NCI-H446 treated with DMSO at 0.1 percent for 48 hours (cell line): ENCODE measurements around the gene OFD1.

Source experiments
- DNase-seq: peaks from one replicate; lab custom pipeline; 2025; lab: John Stamatoyannopoulos, UW

OFD1 gene

DNA sequence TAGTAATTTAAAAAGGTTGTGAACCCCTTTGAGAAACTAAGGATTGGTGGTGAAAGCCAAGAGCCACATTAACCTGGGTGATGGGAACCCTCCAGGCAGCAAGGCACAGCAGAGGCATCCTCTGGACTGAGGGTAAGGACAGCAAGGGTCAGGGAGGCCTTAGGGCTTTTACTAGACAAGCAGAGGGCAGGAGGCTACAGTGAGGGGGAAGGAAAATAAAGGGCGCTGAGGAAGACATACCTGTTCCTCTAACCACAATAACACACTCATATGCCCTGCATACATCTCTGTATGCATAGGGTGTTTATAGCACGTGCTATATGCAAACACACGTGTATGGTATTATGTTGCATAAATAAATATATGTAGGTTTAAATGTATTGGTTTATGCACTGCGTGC lies 63.6 kb downstream of the OFD1 start:
- DNase-seq, result no peak

DNA sequence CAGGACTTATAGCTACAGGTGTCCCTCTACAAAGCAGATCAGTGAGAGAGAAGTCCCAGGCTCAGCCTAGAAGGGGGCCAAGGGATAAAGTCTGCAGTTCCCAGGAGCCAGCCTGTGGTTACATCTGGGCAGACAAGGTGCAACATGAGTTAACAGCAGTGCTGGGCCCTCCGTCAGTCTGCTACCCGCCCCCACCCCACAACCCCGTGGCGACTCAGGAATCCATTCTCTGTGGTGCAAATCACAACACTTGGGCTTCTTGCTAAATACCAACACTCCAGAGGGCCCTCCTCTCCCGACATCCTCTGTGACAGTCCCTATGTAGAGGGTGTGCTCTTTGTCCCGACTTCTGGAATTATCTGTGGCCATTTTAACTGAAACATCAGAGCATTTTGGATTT lies 68.6 kb downstream of the OFD1 start:
- DNase-seq, result no peak

DNA sequence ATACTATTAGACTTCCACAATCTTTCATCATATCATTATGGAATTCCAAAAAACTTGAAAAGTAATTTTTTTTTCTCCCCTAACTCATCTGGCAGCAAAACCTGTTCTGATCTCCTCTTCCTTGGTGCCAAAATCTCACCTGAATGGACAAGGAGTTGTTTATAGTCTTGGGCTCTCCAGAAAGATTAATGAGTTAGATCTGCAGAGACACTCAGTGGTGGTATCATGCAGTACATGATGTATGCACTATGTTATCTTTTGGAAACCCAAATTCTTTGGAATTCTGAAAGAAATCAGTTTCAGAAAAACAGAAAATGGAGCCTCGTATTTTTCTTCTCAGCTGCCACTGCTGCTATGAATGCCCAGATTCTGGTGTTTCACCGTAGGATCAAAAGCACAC lies 70.7 kb downstream of the OFD1 start:
- DNase-seq, result no peak

DNA sequence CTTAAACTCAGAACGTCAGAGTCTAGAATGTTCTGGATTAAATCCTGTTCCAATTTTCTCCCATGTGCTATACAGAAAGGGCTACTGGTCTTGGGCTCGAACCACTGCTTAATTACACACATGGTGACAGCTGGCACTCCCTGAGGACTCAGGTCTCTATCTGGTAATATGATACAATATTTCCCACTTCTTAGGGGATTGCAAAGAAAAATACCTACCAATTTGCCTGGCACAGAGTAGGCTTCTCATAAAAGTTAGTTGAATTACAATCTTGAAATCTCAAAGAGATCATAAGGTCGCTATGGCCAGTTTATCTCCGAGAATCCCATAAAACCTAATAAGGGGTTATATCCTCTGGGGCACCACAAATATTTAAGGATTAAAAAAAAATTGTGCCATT lies 73.7 kb downstream of the OFD1 start:
- no peak for DNase-seq

DNA sequence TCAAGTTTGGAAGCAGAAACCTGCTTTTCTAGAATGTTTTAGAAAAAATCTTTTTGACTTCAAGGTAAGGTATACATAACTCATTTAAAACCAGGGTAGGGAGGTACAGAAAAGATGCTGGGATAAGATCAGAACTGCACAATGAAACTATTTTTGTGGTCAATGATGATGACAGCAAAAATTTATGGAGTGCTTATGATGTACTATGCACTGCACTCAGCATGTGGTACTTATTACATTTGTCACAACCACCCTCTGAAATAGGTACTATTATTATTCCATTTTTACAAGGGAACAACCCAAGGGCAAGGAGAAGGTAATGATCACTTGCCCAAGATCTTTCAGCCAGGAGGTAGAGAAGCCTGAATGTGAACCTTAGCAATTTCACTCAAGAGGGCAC lies 74.3 kb downstream of the OFD1 start:
- DNase-seq, result no peak

DNA sequence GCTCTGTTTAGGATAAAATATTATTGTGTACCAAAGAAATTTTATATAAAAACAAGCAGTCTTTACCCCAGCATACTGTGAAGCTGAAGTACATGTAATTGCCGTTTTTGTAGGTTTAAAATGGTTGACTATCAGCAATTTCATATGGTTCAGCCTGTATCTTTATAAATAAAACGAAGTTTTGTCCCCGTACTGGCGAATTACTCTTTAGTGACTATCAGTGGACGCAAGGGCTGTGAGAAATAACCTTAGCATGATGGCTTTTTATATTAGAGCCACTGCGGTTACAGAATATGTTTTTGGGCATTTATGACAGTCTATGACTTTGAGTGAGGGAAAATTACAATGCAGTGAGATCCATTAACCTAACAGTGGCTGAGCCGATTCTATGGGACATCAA lies 81.1 kb downstream of the OFD1 start:
- DNase-seq, result no peak

DNA sequence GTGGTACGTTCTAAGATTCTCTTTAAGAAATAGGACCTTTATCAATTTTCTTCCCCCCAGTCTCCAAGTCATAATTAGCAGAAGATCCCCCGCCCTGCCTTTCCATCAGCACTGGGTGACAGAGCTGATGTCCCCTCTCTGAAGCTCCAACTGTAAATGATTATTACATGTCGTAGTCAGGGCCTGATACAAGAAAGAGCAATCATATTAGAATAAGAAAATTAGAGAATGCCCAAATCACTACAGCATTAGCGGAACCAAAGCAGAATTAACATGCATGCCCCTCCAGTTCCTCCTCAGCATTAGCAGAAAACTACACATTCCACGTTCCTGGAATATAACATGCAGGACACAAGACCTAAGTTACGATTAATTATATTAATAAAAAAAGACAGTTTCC lies 81.6 kb downstream of the OFD1 start:
- DNase-seq, result no peak

DNA sequence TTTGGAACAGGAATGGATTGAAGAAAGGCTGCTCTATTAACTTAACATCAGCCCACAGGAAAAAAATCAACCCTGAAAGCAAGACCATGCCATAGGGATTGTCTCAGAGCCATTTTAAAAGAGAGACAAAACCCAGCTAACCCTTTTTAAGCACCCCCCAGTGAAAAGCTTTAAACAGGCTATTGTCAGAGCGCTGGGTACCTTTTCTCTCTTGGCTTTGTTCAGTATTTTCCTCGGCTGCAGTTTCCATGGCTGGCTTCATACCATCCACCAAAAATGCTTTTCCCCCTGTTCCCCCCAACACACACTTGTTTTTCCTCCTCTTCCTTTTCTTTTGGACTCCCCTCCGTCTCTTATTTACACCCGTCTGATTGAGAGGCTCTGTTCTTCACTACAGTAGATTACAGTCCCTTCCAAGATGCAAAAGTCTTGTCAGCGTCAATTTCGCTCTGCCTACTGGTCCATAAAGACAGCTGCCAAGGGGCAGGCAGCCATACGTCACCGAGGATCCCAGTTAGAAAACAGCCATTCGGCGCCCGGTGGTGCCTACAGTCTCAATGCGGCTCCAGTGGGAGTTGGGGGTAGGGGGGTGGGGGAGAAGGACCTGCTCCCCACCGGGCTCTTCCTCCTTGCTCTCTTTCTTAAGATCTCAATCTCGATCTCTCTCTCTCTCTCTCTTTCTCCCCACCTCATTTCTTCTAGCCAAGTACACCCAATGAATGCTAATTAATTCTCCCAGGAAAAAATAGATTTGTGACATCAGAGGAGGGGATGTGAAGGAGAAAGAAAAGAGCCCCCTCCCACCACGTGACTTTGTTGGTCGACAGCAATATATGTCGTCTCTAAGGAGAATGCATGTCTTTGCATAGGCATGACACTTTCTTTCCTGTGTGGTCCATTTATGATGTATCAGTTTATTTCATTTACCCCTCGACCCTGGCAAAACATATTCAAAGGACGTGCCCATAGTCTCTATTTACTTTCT lies 82.4 kb downstream of the OFD1 start, which contains the start of gene GPM6B:
Gene GPM6B, minus strand, starts transcription at position 451 of the 985 bp plus-strand sequence. Its CDS starts 189 bp downstream, at position 262.
- DNase-seq, result peak; percentile 58
